Mesothelial cell of epicardium (in vitro differentiated cells): ENCODE results near the gene SHC1. TPM values are rescaled to one million over a fixed set of nuclear protein-coding genes. Genes with fewer than 3 reads are reported as not detected.

Source experiments
- DNase-seq, 2 experiments: peaks; one replicate each; pipeline ENCODE4 v3.0.0; 2021; ENCODE audit warnings: low spot score in 2 of 2; ENCODE audit not compliant: unreplicated experiment in 2 of 2
- H3K27ac Mint-ChIP-seq: 2 replicates; pipeline ENCODE4 v1.8.0; 2021; ENCODE audit warnings: mixed read lengths
- H3K27me3 Mint-ChIP-seq: 2 replicates; pipeline ENCODE4 v1.8.0; 2021; ENCODE audit warnings: low read depth, mixed read lengths
- H3K36me3 Mint-ChIP-seq: 2 replicates; pipeline ENCODE4 v1.8.0; 2021; ENCODE audit warnings: mixed read lengths
- H3K4me1 Mint-ChIP-seq: 2 replicates; pipeline ENCODE4 v1.8.0; 2021; ENCODE audit warnings: mixed read lengths
- H3K4me3 Mint-ChIP-seq: 2 replicates; pipeline ENCODE4 v1.8.0; 2021; ENCODE audit warnings: mild to moderate bottlenecking, moderate library complexity, mixed read lengths
- H3K9me3 Mint-ChIP-seq: 2 replicates; pipeline ENCODE4 v1.8.0; 2021; ENCODE audit warnings: mixed read lengths
- microRNA-seq: library from miRNA; unstranded; fragments of <30 nt; microRNA quantifications from one replicate; pipeline ENCODE4 v1.2.0, GENCODE V29; 2021; ENCODE audit warnings: inconsistent platforms, mixed read lengths
- total RNA-seq: library from RNA; stranded (reverse); gene quantifications from 3 replicates; pipeline ENCODE4 v1.2.1, GENCODE V29; 2021
- TF ChIP-seq, protein P1 (sequence below): fragments of 200-600 bp; sonication (generic); IDR thresholded peaks from one replicate; pipeline ENCODE4 v1.5.0; 2021; ENCODE audit warnings: antibody characterized with exemption; ENCODE audit not compliant: unreplicated experiment

SHC1 gene
- total RNA-seq, 1 donor from 2014 or later, result 115 TPM

DNA sequence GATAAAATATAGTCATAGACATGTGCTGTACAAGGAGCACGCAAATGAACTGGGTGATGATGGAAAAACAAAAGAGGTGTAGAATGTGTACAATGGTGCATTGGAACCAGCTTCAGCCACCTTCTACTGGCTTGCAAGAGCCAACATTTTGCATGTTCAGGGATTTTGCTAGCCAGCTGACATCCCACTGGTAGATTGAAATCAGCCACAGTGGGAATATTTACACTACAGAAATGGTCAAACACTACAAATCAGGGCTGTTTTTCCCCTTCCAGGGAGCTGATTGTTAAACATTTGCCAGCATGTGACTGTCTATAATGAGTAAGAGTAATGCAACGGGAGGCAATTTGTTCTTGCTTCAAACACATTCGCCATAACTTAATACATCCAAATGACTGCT lies 57.3 kb downstream of the SHC1 start:
- DNase-seq, result no peak
- no peak overlapping the region for H3K4me3 Mint-ChIP-seq

DNA sequence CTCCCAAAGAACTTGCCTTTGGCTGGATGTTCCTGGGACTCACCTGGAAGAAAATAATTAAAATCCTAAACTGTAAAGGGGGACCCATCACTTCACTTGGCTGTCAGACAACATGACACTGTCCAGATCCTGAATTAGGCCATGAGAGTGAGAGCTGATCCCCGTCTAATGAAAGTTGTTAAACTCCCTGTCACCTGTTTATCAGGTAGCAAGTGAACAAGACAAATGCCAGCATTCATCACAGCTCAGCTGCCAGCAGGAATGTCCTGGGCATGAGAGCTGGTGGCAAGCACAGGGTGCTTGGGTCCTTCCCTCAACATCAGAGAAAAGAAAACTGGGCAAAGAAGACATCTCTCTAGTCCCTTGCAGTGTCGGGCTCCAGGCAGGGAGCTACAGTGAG lies 57.8 kb downstream of the SHC1 start:
- no peak overlapping the region for H3K4me3 Mint-ChIP-seq
- TF ChIP-seq, protein P1, sequence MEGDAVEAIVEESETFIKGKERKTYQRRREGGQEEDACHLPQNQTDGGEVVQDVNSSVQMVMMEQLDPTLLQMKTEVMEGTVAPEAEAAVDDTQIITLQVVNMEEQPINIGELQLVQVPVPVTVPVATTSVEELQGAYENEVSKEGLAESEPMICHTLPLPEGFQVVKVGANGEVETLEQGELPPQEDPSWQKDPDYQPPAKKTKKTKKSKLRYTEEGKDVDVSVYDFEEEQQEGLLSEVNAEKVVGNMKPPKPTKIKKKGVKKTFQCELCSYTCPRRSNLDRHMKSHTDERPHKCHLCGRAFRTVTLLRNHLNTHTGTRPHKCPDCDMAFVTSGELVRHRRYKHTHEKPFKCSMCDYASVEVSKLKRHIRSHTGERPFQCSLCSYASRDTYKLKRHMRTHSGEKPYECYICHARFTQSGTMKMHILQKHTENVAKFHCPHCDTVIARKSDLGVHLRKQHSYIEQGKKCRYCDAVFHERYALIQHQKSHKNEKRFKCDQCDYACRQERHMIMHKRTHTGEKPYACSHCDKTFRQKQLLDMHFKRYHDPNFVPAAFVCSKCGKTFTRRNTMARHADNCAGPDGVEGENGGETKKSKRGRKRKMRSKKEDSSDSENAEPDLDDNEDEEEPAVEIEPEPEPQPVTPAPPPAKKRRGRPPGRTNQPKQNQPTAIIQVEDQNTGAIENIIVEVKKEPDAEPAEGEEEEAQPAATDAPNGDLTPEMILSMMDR, result no peak
- H3K36me3 Mint-ChIP-seq, result peaks cover 10% of the 10 kb centered on the region
- no peak overlapping the region for H3K27ac Mint-ChIP-seq
- no peaks in the 10 kb centered on the region for H3K27me3 Mint-ChIP-seq
- H3K9me3 Mint-ChIP-seq, result peaks cover 27% of the 10 kb centered on the region
- DNase-seq, result no peak
- H3K4me1 Mint-ChIP-seq, result no peaks in the 10 kb centered on the region

More for the DNA sequence above, 57.3 kb downstream of the SHC1 start:
- TF ChIP-seq, protein P1, result no peak
- Mint-ChIP-seq H3K4me1 (no peaks in the 10 kb centered on the region), H3K9me3 (peaks cover 22% of the 10 kb centered on the region), H3K27ac (no peak overlapping the region), H3K36me3 (peaks cover 10% of the 10 kb centered on the region), H3K27me3 (no peaks in the 10 kb centered on the region)

Small RNA genes within 50 kb of the gene (microRNA-seq; reads per million reads assigned to microRNA genes)
- gene MIR4258, result not detected

Other genes starting within 250 kb of the SHC1 start
- gene KCNN3, start 100.5 kb downstream of the SHC1 start, total RNA-seq, result 1.2 to 1.5 TPM (median 1.3 TPM) in 3 replicates
- 19.7 to 21.2 TPM (median 20.5 TPM) in 3 replicates for gene PMVK, start 34.0 kb downstream of the SHC1 start, total RNA-seq
- 53.8 to 56.2 TPM (median 56.2 TPM) in 3 replicates for gene PBXIP1, start 14.6 kb downstream of the SHC1 start, total RNA-seq
- gene PYGO2, start 9.0 kb downstream of the SHC1 start, total RNA-seq, result 43.8 to 47.3 TPM (median 44.6 TPM) in 3 replicates
- 64.0 to 70.9 TPM (median 68.2 TPM) in 3 replicates for gene CKS1B, start 3.9 kb upstream of the SHC1 start, total RNA-seq
- 46.8 to 49.6 TPM (median 48.3 TPM) in 3 replicates for gene FLAD1, start 12.6 kb upstream of the SHC1 start, total RNA-seq
- 0.49 to 1.3 TPM (median 0.87 TPM) in 3 replicates for gene LENEP, start 22.8 kb upstream of the SHC1 start, total RNA-seq
- gene ZBTB7B, start 32.1 kb upstream of the SHC1 start, total RNA-seq, result 19.9 to 21.7 TPM (median 21.7 TPM) in 3 replicates
- 1.8 to 2.9 TPM (median 1.9 TPM) in 3 replicates for gene DCST2, start 63.0 kb upstream of the SHC1 start, total RNA-seq
- gene DCST1, start 63.1 kb upstream of the SHC1 start, total RNA-seq, result 0.58 TPM in 1 of 3 replicates, not detected in the others
- gene ADAM15, start 80.6 kb upstream of the SHC1 start, total RNA-seq, result 32.7 to 36.1 TPM (median 36.1 TPM) in 3 replicates
- gene EFNA4, start 93.0 kb upstream of the SHC1 start, total RNA-seq, result 30.8 to 31.2 TPM (median 30.9 TPM) in 3 replicates
- gene EFNA3, start 108.1 kb upstream of the SHC1 start, total RNA-seq, result 14.6 to 17.8 TPM (median 15.4 TPM) in 3 replicates
- gene EFNA1, start 157.1 kb upstream of the SHC1 start, total RNA-seq, result 92.4 to 94.8 TPM (median 93.1 TPM) in 3 replicates
- 25.6 to 33.5 TPM (median 25.9 TPM) in 3 replicates for gene SLC50A1, start 165.1 kb upstream of the SHC1 start, total RNA-seq
- 49.7 to 60.9 TPM (median 54.1 TPM) in 3 replicates for gene DPM3, start 169.8 kb upstream of the SHC1 start, total RNA-seq
- gene KRTCAP2, start 202.6 kb upstream of the SHC1 start, total RNA-seq, result 120 to 143 TPM (median 123 TPM) in 3 replicates
- 5.7 to 6.6 TPM (median 6.3 TPM) in 3 replicates for gene TRIM46, start 203.1 kb upstream of the SHC1 start, total RNA-seq
- gene THBS3, start 237.2 kb upstream of the SHC1 start, total RNA-seq, result 53.1 to 57.9 TPM (median 54.0 TPM) in 3 replicates
- gene MTX1, start 237.9 kb upstream of the SHC1 start, total RNA-seq, result 33.9 to 35.7 TPM (median 33.9 TPM) in 3 replicates